Loucy (cell line): ENCODE results near the gene SH3RF3.

Experiments
- CTCF ChIP-seq: fragments of 200-600 bp; sonication (generic); conservative IDR thresholded peaks from 2 replicates; pipeline ENCODE4 v1.5.1; 2014; ENCODE audit warnings: mild to moderate bottlenecking, antibody characterized with exemption, low read length
- EZH2phosphoT487 ChIP-seq: fragments of 200-600 bp; IDR thresholded peaks from 2 replicates; pipeline ENCODE4 v1.6.1; 2018; ENCODE audit warnings: antibody characterized with exemption, mild to moderate bottlenecking, moderate library complexity, borderline replicate concordance

- TF ChIP-seq CTCF, result no peak
- no peak for TF ChIP-seq EZH2phosphoT487
These were observed 1.1 kb downstream of the SH3RF3 start for GRCh38 chr2:109129921-109130722.
